Measurements from ENCODE around the gene PYDC1. TPM values are rescaled to one million over a fixed set of nuclear protein-coding genes. Genes with fewer than 3 reads are reported as not detected.

The PYDC1 gene
- total RNA-seq, 2 donors from 2014 or later = not detected

DNA sequence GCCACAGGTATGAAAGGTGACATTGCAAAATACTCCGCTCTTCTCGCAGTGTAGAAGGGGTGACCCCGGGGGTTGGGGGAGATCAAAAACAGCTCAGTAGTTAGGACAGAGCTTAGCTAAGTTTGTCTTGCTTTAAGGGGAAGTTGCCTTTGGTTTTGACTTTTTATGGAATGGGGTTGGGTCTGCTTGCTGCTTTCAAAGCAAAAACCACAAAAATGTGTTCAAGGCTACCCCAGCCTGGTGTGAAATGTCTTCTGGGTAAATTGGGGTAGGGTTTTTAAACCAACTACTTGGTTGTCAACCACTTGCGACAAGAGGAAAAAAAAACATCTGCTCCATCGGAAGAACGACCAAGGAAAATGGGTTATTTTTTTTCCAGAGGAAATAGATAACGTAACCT lies 30.8 kb downstream of the PYDC1 start:
- Histone ChIP-seq H3K36me3 (peaks cover 87% of the 10 kb centered on the region), H3K27me3 (no peaks in the 10 kb centered on the region), H3K4me3 (no peak overlapping the region), H3K4me1 (peaks cover 0 to 30% of the 10 kb centered on the region in 2 donors), H3K9me3 (no peaks in the 10 kb centered on the region), H3K27ac (no peak overlapping the region)
- TF ChIP-seq CTCF (IDR thresholded peaks at IDR 0.05) = no peak
- no peak for DNase-seq (ENCODE audit: low spot score)

DNA sequence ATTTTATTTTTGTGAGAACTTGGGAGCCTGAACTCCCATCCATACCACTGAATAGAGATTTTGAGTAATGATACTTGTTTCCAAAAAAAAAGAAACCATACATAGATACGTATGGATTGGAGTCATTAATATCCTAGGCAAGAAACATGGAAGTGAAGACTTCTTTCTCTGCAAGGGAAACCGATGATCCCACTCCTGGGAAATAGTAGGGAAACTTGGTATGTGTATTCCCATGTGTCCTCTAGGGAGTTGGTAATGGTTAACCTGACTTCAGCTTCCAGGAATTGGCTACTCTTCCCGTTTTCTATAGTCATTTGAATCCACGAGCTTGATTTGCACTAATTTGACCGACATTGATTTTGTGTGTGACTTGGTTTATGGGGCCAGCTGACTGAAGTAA lies 31.6 kb downstream of the PYDC1 start:
- Histone ChIP-seq H3K4me1 (peaks cover 0 to 34% of the 10 kb centered on the region in 2 donors), H3K27ac (no peak overlapping the region), H3K4me3 (no peak overlapping the region)

GRCh38 chr16:31184888-31185287 lies 32.0 kb downstream of the PYDC1 start:
- Histone ChIP-seq H3K4me3 (no peak overlapping the region), H3K36me3 (peaks cover 74% of the 10 kb centered on the region), H3K27ac (no peak overlapping the region), H3K4me1 (peaks cover 0 to 34% of the 10 kb centered on the region in 2 donors), H3K9me3 (no peaks in the 10 kb centered on the region), H3K27me3 (no peaks in the 10 kb centered on the region)
- no peak for DNase-seq (ENCODE audit: low spot score)
- no peak for TF ChIP-seq CTCF (IDR thresholded peaks at IDR 0.05)

More for the DNA sequence above, 31.6 kb downstream of the PYDC1 start:
- no peaks in the 10 kb centered on the region for H3K9me3 ChIP-seq
- no peak for TF ChIP-seq CTCF (IDR thresholded peaks at IDR 0.05)
- DNase-seq (ENCODE audit: low spot score) = no peak
- no peaks in the 10 kb centered on the region for H3K27me3 ChIP-seq
- peaks cover 78% of the 10 kb centered on the region for H3K36me3 ChIP-seq

- TF ChIP-seq CTCF (IDR thresholded peaks at IDR 0.05) = no peak
- Histone ChIP-seq H3K36me3 (peaks cover 62% of the 10 kb centered on the region), H3K4me3 (no peak overlapping the region), H3K9me3 (no peaks in the 10 kb centered on the region), H3K4me1 (peaks cover 0 to 40% of the 10 kb centered on the region in 2 donors), H3K27ac (no peak overlapping the region), H3K27me3 (no peaks in the 10 kb centered on the region)
- DNase-seq (ENCODE audit: low spot score) = no peak
Measured at GRCh38 chr16:31183432-31184428, 33.2 kb downstream of the PYDC1 start.

DNA sequence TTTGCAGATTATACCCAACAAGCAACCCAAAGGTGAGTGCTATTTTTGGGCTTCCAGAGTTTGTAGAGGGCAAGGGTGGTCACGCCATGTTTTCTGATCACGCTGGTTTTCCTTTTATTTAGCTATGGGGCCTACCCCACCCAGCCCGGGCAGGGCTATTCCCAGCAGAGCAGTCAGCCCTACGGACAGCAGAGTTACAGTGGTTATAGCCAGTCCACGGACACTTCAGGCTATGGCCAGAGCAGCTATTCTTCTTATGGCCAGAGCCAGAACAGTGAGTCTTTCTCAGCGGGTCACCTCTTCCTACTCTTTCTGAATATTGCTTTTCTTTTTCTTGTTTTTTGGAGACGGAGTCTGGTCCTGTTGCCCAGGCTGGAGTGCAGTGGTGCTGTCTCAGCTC lies 34.5 kb downstream of the PYDC1 start:
- DNase-seq (ENCODE audit: low spot score) = no peak
- TF ChIP-seq CTCF (IDR thresholded peaks at IDR 0.05) = no peak
- H3K4me3 ChIP-seq = peak overlapping the region in 1 of 2 donors; percentile 99
- no peaks in the 10 kb centered on the region for H3K27me3 ChIP-seq
- peaks cover 49% of the 10 kb centered on the region for H3K36me3 ChIP-seq
- no peak overlapping the region for H3K27ac ChIP-seq
- H3K4me1 ChIP-seq = peaks cover 0 to 42% of the 10 kb centered on the region in 2 donors
- no peaks in the 10 kb centered on the region for H3K9me3 ChIP-seq
